Measurements from ENCODE around the gene TRPM3. TPM values are rescaled to one million over a fixed set of nuclear protein-coding genes. Genes with fewer than 3 reads are reported as not detected.

TRPM3 gene
- total and polyA plus RNA-seq, 4 donors, result 0.07 to 0.89 (median 0.67) TPM

GRCh38 chr9:70554881-70555280, 566.5 kb downstream of the TRPM3 start:
- Histone ChIP-seq H3K4me3 (ENCODE audit: low read depth in 1 of 3, low read length in 3 of 3) (no peak overlapping the region), H3K9me3 (ENCODE audit: control insufficient read depth in 4 of 4, low read length in 3 of 4) (no peaks in the 10 kb centered on the region), H3K36me3 (ENCODE audit: control insufficient read depth in 4 of 4, insufficient read depth in 3 of 4, low read depth in 1 of 4, low read length in 3 of 4) (no peaks in the 10 kb centered on the region), H3K9ac (ENCODE audit: low read depth in 1 of 2, low read length in 2 of 2) (no peak overlapping the region), H3K4me1 (ENCODE audit: control insufficient read depth in 4 of 4, insufficient read depth in 4 of 4, low read length in 3 of 4) (no peaks in the 10 kb centered on the region), H3K27me3 (ENCODE audit: control insufficient read depth in 4 of 4, insufficient read depth in 4 of 4, low read length in 3 of 4) (no peaks in the 10 kb centered on the region), H3K27ac (ENCODE audit: low read depth in 1 of 2, low read length in 2 of 2) (no peak overlapping the region)
- DNase-seq (ENCODE audit: low spot score), result no peak
- 88% methylated on average over 2 of the region's 2 CpGs for WGBS
- no peak for TF ChIP-seq HNF4G (IDR thresholded peaks at IDR 0.05)
- no peak for TF ChIP-seq FOXA2 (IDR thresholded peaks at IDR 0.05)
- no peak for TF ChIP-seq NR2F2 (IDR thresholded peaks at IDR 0.05)
- no peak for TF ChIP-seq ATF3 (IDR thresholded peaks at IDR 0.05)
- no peak for TF ChIP-seq HNF4A (conservative IDR thresholded peaks at IDR 0.05)
- no peak for TF ChIP-seq REST (IDR thresholded peaks at IDR 0.05)
- TF ChIP-seq YY1 (IDR thresholded peaks at IDR 0.05), result no peak
- no peak for TF ChIP-seq SP1 (IDR thresholded peaks at IDR 0.05)
- TF ChIP-seq RXRA (IDR thresholded peaks at IDR 0.05), result no peak
- no peak for TF ChIP-seq MAX (IDR thresholded peaks at IDR 0.05)
- no peak for TF ChIP-seq FOXA1 (IDR thresholded peaks at IDR 0.05)
- no peak for TF ChIP-seq TAF1 (conservative IDR thresholded peaks at IDR 0.05)
- no peak for TF ChIP-seq JUND (IDR thresholded peaks at IDR 0.05)

GRCh38 chr9:70553707-70554673, 567.4 kb downstream of the TRPM3 start:
- no peak overlapping the region for H3K27ac ChIP-seq (ENCODE audit: low read depth in 1 of 2, low read length in 2 of 2)

More at GRCh38 chr9:70553707-70554673, 567.4 kb downstream of the TRPM3 start:
- Histone ChIP-seq H3K36me3 (ENCODE audit: control insufficient read depth in 4 of 4, insufficient read depth in 3 of 4, low read depth in 1 of 4, low read length in 3 of 4) (no peaks in the 10 kb centered on the region), H3K27me3 (ENCODE audit: control insufficient read depth in 4 of 4, insufficient read depth in 4 of 4, low read length in 3 of 4) (no peaks in the 10 kb centered on the region), H3K9me3 (ENCODE audit: control insufficient read depth in 4 of 4, low read length in 3 of 4) (no peaks in the 10 kb centered on the region), H3K4me3 (ENCODE audit: low read depth in 1 of 3, low read length in 3 of 3) (no peak overlapping the region), H3K9ac (ENCODE audit: low read depth in 1 of 2, low read length in 2 of 2) (no peak overlapping the region), H3K4me1 (ENCODE audit: control insufficient read depth in 4 of 4, insufficient read depth in 4 of 4, low read length in 3 of 4) (no peaks in the 10 kb centered on the region)
- 80% methylated on average over 12 of the region's 12 CpGs for WGBS
- DNase-seq (ENCODE audit: low spot score), result no peak
- TF ChIP-seq HNF4A (conservative IDR thresholded peaks at IDR 0.05), result no peak
- TF ChIP-seq NR2F2 (IDR thresholded peaks at IDR 0.05), result no peak
- no peak for TF ChIP-seq ATF3 (IDR thresholded peaks at IDR 0.05)
- no peak for TF ChIP-seq FOXA1 (IDR thresholded peaks at IDR 0.05)
- no peak for TF ChIP-seq REST (IDR thresholded peaks at IDR 0.05)
- no peak for TF ChIP-seq MAX (IDR thresholded peaks at IDR 0.05)
- no peak for TF ChIP-seq RAD21 (IDR thresholded peaks at IDR 0.05)
- TF ChIP-seq HNF4G (IDR thresholded peaks at IDR 0.05), result no peak
- no peak for TF ChIP-seq TAF1 (conservative IDR thresholded peaks at IDR 0.05)
- TF ChIP-seq RXRA (IDR thresholded peaks at IDR 0.05), result no peak
- no peak for TF ChIP-seq GABPA (IDR thresholded peaks at IDR 0.05 in 1 of 2, conservative IDR thresholded peaks at IDR 0.05 in 1 of 2)
- TF ChIP-seq ZBTB33 (IDR thresholded peaks at IDR 0.05), result no peak
- TF ChIP-seq EGR1 (IDR thresholded peaks at IDR 0.05; ENCODE audit: low read depth in 2 of 2), result no peak
- no peak for TF ChIP-seq FOXA2 (IDR thresholded peaks at IDR 0.05)

All from liver (tissue), 9 donors.